UCSD-AML1 (cell line): Measurements from ENCODE around the gene TCIRG1.
A peak's percentile ranks its signal among the peaks of the same experiment; 100 is the strongest.

Source experiments
- DNase-seq: peaks from one replicate; lab custom pipeline; 2025; ENCODE audit not compliant: unreplicated experiment; lab: John Stamatoyannopoulos, UW

The TCIRG1 gene

DNA sequence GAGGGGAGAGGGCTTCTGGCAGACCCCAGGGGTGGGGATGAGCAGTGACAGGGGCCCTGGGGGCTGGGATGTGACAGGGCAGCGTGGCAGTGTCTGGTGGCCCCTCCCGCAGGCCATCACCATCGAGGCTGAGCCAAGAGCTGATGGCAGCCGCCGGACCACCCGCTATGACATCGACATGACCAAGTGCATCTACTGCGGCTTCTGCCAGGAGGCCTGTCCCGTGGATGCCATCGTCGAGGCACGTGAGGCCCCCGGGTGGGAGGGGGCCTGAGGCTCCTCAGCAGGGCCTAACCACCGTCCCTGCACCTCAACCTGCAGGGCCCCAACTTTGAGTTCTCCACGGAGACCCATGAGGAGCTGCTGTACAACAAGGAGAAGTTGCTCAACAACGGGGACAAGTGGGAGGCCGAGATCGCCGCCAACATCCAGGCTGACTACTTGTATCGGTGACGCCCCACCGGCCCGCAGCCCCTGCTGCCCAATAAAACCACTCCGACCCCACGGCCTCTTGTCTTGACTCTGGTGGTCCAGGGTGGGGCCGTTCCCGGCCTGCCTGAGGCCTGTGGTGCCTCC lies 2.6 kb upstream of the TCIRG1 start:
- no peak for DNase-seq

GRCh38 chr11:68036717-68037239 lies 2.0 kb upstream of the TCIRG1 start:
- DNase-seq = peak; percentile 87

- peak; percentile 61 for DNase-seq
Observed at GRCh38 chr11:68037411-68038225, 1.2 kb upstream of the TCIRG1 start.

GRCh38 chr11:68038226-68038717 lies 553 bp upstream of the TCIRG1 start:
- DNase-seq = no peak

- no peak for DNase-seq
Observed at GRCh38 chr11:68039526-68040086, 781 bp downstream of the TCIRG1 start.

- DNase-seq = peak; percentile 73
Observed at GRCh38 chr11:68040101-68040956, 1.5 kb downstream of the TCIRG1 start.

DNA sequence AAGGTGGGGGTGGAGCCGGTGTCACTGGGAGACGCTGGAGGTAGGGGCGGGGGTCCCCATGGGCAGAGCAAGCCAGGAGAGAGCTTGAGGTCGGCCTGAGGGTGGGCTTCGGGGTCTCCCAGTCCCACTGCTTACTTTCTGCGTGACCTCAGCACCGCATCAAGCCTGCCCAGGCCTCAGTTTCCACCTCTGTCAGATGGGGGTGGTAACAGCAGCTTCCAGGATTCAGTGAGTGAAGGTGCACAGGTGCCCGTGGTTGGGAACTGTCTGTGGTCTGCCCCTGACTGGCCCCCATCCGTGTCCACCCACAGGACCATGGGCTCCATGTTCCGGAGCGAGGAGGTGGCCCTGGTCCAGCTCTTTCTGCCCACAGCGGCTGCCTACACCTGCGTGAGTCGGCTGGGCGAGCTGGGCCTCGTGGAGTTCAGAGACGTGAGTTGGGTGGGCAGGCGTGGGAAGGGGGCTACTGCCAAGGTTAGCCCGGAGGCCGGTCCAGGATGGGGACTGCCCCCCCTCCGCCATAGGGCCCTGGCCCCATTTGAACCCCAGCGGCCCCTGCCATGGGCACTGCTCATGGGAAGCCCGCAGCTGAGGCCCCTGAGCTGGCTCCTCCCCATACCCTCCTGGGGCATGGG lies 2.2 kb downstream of the TCIRG1 start:
- no peak for DNase-seq

DNA sequence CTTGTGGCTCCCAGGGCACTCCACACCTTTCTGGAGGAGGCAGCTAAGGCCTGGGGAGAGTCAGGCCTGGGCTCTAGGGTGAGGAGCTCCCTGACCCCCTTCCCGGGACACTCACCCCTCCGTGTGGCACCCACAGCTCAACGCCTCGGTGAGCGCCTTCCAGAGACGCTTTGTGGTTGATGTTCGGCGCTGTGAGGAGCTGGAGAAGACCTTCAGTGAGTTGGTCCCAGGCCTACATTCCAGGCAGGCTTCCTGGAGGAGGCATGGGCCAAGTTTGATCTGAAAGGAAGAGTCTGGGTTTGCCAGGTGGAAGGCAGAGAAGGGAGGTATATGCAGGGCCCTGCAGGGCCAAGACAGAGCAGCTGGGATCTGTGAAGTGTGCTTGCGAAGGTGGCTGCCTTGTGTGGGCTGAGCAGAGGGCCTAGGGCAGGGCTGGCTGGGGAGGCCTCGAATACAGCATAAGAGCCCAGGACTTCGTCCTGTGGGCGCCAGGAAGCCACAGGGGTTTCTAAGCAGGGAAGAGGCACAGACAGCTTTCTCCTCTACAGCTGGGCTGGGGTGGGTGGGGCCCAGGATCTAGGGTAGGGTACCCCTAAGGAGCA lies 2.9 kb downstream of the TCIRG1 start:
- DNase-seq = no peak

- no peak for DNase-seq
Observed at GRCh38 chr11:68042219-68043028, 3.6 kb downstream of the TCIRG1 start.

GRCh38 chr11:68043029-68043348 lies 4.2 kb downstream of the TCIRG1 start:
- no peak for DNase-seq

DNA sequence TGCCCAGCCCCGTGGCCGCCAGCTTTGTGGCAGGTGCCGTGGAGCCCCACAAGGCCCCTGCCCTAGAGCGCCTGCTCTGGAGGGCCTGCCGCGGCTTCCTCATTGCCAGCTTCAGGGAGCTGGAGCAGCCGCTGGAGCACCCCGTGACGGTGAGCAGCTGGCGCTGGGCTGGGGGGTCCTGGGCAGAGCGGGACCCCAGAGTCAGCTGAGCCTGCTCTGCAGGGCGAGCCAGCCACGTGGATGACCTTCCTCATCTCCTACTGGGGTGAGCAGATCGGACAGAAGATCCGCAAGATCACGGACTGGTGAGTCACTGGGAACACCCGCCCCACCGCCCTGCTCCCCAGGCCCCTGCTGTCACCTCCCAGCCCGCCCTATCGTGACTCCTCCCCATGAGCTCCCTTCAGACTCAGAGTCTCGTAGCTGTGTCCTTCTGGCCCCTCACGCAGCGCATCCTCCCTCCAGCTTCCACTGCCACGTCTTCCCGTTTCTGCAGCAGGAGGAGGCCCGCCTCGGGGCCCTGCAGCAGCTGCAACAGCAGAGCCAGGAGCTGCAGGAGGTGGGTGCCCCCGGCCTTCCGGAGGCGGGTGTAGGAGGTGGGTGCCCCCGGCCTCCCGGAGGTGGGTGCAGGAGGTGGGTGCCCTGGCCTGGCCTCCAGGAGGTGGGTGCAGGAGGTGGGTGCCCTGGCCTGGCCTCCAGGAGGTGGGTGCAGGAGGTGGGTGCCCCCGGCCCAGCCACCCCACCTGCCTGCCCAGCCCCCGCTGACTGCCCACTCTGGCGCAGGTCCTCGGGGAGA lies 4.7 kb downstream of the TCIRG1 start:
- no peak for DNase-seq

DNA sequence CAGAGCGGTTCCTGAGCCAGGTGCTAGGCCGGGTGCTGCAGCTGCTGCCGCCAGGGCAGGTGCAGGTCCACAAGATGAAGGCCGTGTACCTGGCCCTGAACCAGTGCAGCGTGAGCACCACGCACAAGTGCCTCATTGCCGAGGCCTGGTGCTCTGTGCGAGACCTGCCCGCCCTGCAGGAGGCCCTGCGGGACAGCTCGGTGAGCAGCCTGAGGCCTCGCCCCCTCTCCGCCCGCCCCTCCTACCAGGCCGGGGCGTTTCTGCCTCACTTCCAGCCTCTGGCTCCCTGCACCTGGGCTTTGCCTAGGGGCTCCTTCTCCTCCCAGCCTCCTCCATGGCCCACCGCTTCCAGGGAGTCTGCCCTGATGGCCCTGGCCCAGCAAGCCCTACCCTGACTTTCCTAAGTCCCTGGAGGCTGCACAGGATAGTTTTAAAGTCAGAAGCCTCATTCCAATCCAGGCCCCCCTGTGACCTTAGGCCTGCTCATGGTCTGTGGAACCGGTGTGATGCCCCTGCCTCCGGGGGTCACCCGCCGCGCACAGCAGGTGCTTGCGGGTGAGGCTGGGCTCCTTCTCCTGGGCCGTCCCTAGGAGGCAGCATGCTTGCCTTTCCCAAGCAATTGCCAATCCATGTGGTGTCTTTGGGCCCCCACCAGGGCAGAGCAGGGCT lies 5.5 kb downstream of the TCIRG1 start:
- no peak for DNase-seq

GRCh38 chr11:68044898-68045351 lies 6.1 kb downstream of the TCIRG1 start:
- DNase-seq = no peak

DNA sequence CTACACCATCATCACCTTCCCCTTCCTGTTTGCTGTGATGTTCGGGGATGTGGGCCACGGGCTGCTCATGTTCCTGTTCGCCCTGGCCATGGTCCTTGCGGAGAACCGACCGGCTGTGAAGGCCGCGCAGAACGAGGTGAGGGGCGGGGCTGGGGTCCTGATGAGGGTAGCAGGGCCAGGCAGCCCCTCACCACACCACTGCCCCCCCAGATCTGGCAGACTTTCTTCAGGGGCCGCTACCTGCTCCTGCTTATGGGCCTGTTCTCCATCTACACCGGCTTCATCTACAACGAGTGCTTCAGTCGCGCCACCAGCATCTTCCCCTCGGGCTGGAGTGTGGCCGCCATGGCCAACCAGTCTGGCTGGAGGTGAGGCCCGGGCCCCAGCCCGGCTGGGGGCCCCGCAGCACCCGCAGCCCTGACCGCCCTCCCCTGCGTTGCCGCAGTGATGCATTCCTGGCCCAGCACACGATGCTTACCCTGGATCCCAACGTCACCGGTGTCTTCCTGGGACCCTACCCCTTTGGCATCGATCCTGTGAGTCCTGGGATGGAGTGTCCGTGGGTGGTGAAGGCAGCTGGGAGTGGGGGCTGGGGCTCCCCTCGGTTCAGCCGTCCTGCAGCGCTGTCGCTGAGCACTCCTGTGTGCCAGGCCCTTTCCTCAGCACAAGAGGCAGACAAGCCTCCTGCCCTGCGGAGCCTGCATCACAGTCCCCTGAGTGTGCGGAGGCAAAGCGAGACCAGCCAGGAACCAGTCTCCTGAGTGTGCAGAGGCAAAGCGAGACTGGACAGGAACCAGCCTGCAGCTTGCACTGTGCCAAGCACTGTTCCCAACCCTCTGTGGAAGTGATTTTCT lies 8.8 kb downstream of the TCIRG1 start:
- DNase-seq = no peak

GRCh38 chr11:68048681-68049508 lies 10.1 kb downstream of the TCIRG1 start:
- no peak for DNase-seq
